GM12878 (cell line): ENCODE data around the gene BICRAL. TPM values are rescaled to one million over a fixed set of nuclear protein-coding genes. Genes with fewer than 3 reads are reported as not detected.
A peak's percentile ranks its signal among the peaks of the same experiment; 100 is the strongest.

Experiments used
- ATAC-seq: fragments of 200-7000 bp; cut with Tn5 transposase; 3 replicates; pipeline ENCODE4 v1.9.1; 2020; ENCODE audit warnings: mild to moderate bottlenecking, moderate library complexity
- BruUV-seq: library from RNA; stranded (reverse); fragments of 400-500 nt; replicated peaks from 2 replicates; lab custom pipeline; 2021; lab: Mats Ljungman, UMichigan
- CTCF ChIA-PET: fragments of 300-600 bp; sonication (Branson Sonifier 250); formaldehyde crosslinking; extraction: SDS; loops from one replicate; lab custom pipeline; 2021; ENCODE audit warnings: inconsistent platforms; lab: Yijun Ruan, JAX
- POLR2A ChIA-PET: fragments of 350-600 bp; formaldehyde crosslinking; extraction: SDS; loops from one replicate; lab custom pipeline; 2021; ENCODE audit warnings: inconsistent platforms; lab: Charles Lee
- RAD21 ChIA-PET: fragments of 300-600 bp; sonication (Branson Sonifier 250); formaldehyde crosslinking; loops from one replicate; lab custom pipeline; 2023; ENCODE audit warnings: antibody characterized with exemption; ENCODE audit not compliant: unreplicated experiment; lab: Charles Lee
- SMC1A ChIA-PET: fragments of 300-600 bp; sonication (Branson Sonifier 250); formaldehyde crosslinking; loops from one replicate; lab custom pipeline; 2023; ENCODE audit not compliant: unreplicated experiment, uncharacterized antibody; lab: Charles Lee
- DNase-seq: peaks from one replicate; pipeline ENCODE4 v3.0.0-alpha.2; 2011; ENCODE audit warnings: low read depth, low spot score
- FAIRE-seq: peaks from 3 replicates; lab custom pipeline; 2011; peaks lifted over from hg19 to GRCh38; lab: Jason Lieb, UNC
- H2AFZ ChIP-seq: 2 replicates; pipeline ENCODE4 v1.6.0; 2011; ENCODE audit warnings: low read depth, low read length, control low read depth; ENCODE audit not compliant: control insufficient read depth
- H3K27ac ChIP-seq: 2 replicates; pipeline ENCODE4 v1.5.1; 2011; ENCODE audit warnings: control low read depth; ENCODE audit not compliant: control insufficient read depth, insufficient read depth
- H3K27me3 ChIP-seq, 2 experiments: replicated peaks in 1 of 2; 2 replicates each; pipeline versions ENCODE4 v1.6.0 to v1.6.1; 2011; ENCODE audit warnings: low read length in 1 of 2; ENCODE audit not compliant: control insufficient read depth in 2 of 2, insufficient read depth in 2 of 2
- H3K36me3 ChIP-seq, 2 experiments: 2 replicates each; pipeline ENCODE4 v1.5.1; 2011; ENCODE audit warnings: low read length in 1 of 2; ENCODE audit not compliant: control insufficient read depth in 2 of 2, insufficient read depth in 2 of 2
- H3K4me1 ChIP-seq: 2 replicates; pipeline ENCODE4 v1.6.1; 2011; ENCODE audit warnings: mild to moderate bottlenecking, low read length, moderate library complexity, mixed read lengths; ENCODE audit not compliant: control insufficient read depth, insufficient read depth
- H3K4me2 ChIP-seq: 2 replicates; pipeline ENCODE4 v1.6.0; 2011; ENCODE audit warnings: control low read depth; ENCODE audit not compliant: control insufficient read depth, insufficient read depth
- H3K4me3 ChIP-seq: fragments of 200-600 bp; sonication (generic); 2 replicates; pipeline ENCODE4 v1.5.1; 2016
- H3K79me2 ChIP-seq: 2 replicates; pipeline ENCODE4 v1.6.0; 2011; ENCODE audit warnings: low read length; ENCODE audit not compliant: control insufficient read depth, insufficient read depth
- H3K9ac ChIP-seq: 2 replicates; pipeline ENCODE4 v1.8.0; 2011; ENCODE audit warnings: low read length, control low read depth, mixed read lengths; ENCODE audit not compliant: control insufficient read depth, insufficient read depth
- H3K9me3 ChIP-seq: replicated peaks from 3 replicates; pipeline ENCODE4 v1.5.1; 2011; ENCODE audit warnings: mild to moderate bottlenecking, low read length; ENCODE audit not compliant: control insufficient read depth, insufficient read depth
- H4K20me1 ChIP-seq: 2 replicates; pipeline ENCODE4 v1.6.0; 2011; ENCODE audit not compliant: control insufficient read depth, insufficient read depth
- EZH2 ChIP-seq: IDR thresholded peaks from 2 replicates; pipeline ENCODE4 v1.6.1; 2012; ENCODE audit warnings: low read depth, mild to moderate bottlenecking, control low read depth, inconsistent platforms, low read length, borderline replicate concordance; ENCODE audit not compliant: control insufficient read depth
- POLR2AphosphoS5 ChIP-seq: IDR thresholded peaks from 2 replicates; pipeline ENCODE4 v1.6.1; 2011; ENCODE audit warnings: mild to moderate bottlenecking, low read length, inconsistent platforms
- TARDBP ChIP-seq: IDR thresholded peaks from 2 replicates; pipeline ENCODE4 v1.6.1; 2016; ENCODE audit warnings: borderline replicate concordance
- TCF3 ChIP-seq: IDR thresholded peaks from 2 replicates; pipeline ENCODE4 v1.6.1; 2012; ENCODE audit warnings: low read depth, mild to moderate bottlenecking, low read length, borderline replicate concordance; ENCODE audit not compliant: insufficient read depth
- WGBS: methylation state at CpG from one replicate; pipeline ENCODE4 v1.1.6; 2016; ENCODE audit warnings: low lambda C conversion rate; ENCODE audit not compliant: insufficient replicate concordance, insufficient coverage; ENCODE audit errors: missing lambda C conversion rate; 5-methylcytosine and 5-hydroxymethylcytosine counted together
- in situ Hi-C: fragments of 300-500 bp; cut with MboI; formaldehyde crosslinking; loops from 9 replicates; pipeline ENCODE4 v1.14.3; 2018; ENCODE audit warnings: mixed read lengths
- intact Hi-C: fragments of 100-400 bp; cut with micrococcal nuclease; formaldehyde crosslinking; loops from one replicate; pipeline ENCODE4 v1.14.2; 2022; ENCODE audit not compliant: unreplicated experiment
- polyA plus RNA-seq, 11 experiments: library from polyadenylated mRNA; depleted of rRNA in 4 of 11; unstranded in 6 of 11; stranded (reverse) in 5 of 11; fragments of >200 nt; fragmentation: Nextera tagmentation in 4 of 11; fragmentation: Illumina TruSeq in 1 of 11; extraction: Ambion mirVana in 4 of 11; extraction: Trizol in 1 of 11; gene quantifications; 1 replicate in 1 of 11; 2 replicates in 10 of 11; pipeline versions ENCODE4 v1.2.1 to v1.2.3, GENCODE V29; 2011 to 2016; ENCODE audit warnings: inconsistent platforms in 2 of 11, missing spikeins in 2 of 11, low read depth in 1 of 11
- total RNA-seq, 4 experiments: library from RNA; depleted of rRNA in 3 of 4; stranded (reverse); fragments of >200 nt in 3 of 4; fragmentation: Illumina TruSeq in 1 of 4; extraction: Trizol in 1 of 4; gene quantifications; 2 replicates each; pipeline versions ENCODE4 v1.2.1 to v1.2.3, GENCODE V29; 2013 to 2021
- TF ChIP-seq, protein P1 (sequence below): fragments of 450-650 bp; formaldehyde crosslinking; IDR thresholded peaks from 2 replicates; pipeline ENCODE4 v1.4.0; 2020; ENCODE audit warnings: mild to moderate bottlenecking, moderate library complexity
- TF ChIP-seq, protein P2 (sequence below): fragments of 450-650 bp; IDR thresholded peaks from 2 replicates; pipeline ENCODE4 v1.6.1; 2016; ENCODE audit warnings: mild to moderate bottlenecking, moderate library complexity, borderline replicate concordance
- TF ChIP-seq, protein P3 (sequence below): fragments of 150-350 bp; IDR thresholded peaks from 2 replicates; pipeline ENCODE4 v1.6.1; 2016; ENCODE audit warnings: low read depth, low read length

BICRAL gene
- total and polyA plus RNA-seq, 10 of the 15 experiments (the other 5 are each of a cell fraction or from before 2014, with no cell fraction given), result 1.9 to 16.6 (median 8.5) TPM

DNA sequence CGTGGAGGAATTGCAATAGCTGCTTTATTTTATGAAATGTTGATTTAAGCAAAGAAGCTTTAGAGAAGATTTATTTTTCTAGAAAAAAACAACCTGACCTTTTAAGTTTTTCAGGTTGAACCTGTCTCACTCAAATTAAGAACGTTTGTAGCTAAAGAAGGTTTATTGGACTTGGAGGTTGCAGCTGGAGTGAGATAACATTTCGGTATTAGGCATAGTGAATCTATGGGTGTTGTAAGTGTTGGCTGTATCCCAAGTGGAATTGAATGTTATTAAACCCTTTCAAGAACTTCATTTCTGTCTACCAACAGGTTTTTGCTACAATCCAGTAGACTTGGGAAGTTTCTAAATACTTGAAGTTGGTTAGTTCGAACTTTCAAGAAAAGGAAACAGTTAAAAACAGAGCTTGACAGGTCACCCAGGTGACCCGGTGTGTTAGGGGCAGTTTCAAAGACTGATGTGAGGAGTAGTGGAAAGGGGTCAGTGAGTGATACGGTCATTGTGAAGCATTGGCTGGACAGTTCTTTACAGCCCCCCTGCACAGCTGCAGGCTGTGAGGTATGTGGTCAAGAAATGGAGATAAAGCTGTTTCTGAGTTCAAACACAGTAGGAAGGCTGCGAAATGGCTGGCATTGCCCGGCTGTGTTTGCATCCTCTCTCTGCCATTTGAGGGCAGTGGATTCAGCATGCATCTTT is 33.5 kb upstream of the BICRAL start:
- Histone ChIP-seq H3K27ac (peak overlapping the region; percentile 15; the same call in 1 of the 2 replicates), H3K36me3 (no peaks in the 10 kb centered on the region), H3K27me3 (no peaks in the 10 kb centered on the region), H3K79me2 (peaks cover 46% of the 10 kb centered on the region), H3K9me3 (no peaks in the 10 kb centered on the region), H2AFZ (no peak overlapping the region; the same call in 1 of the 2 replicates), H3K9ac (peak overlapping the region; percentile 92; the same call in 1 of the 2 replicates), H4K20me1 (no peaks in the 10 kb centered on the region), H3K4me3 (peak overlapping the region; percentile 100; the same call in 1 of the 2 replicates), H3K4me2 (peak overlapping the region; percentile 77), H3K4me1 (peaks cover 10% of the 10 kb centered on the region)
- intact Hi-C loops, result no loop called here
- BruUV-seq, result no TSS peak
- ChIA-PET CTCF (interaction anchor here (0.5 to 3.0 kb wide), 11 partner anchors 9 to 224 kb away, joined by 3 to 25 read pairs (median 3); no protein-coding TSS in a partner anchor), RAD21 (interaction anchor here (0.6 to 7.0 kb wide), 16 partner anchors 11 to 478 kb away, joined by 3 to 227 read pairs (median 4); partner anchors contain the start of genes BICRAL and RPL7L1), SMC1A (interaction anchor here (0.6 to 6.6 kb wide), 24 partner anchors 14 to 1228 kb away, joined by 3 to 92 read pairs (median 4); partner anchors contain the start of gene RPL7L1), POLR2A (interaction anchor here (0.5 to 8.4 kb wide), 19 partner anchors 14 to 755 kb away, joined by 3 to 140 read pairs (median 5); partner anchors contain the start of genes BICRAL and CNPY3)
- no peak for ATAC-seq
- TF ChIP-seq, protein P1, sequence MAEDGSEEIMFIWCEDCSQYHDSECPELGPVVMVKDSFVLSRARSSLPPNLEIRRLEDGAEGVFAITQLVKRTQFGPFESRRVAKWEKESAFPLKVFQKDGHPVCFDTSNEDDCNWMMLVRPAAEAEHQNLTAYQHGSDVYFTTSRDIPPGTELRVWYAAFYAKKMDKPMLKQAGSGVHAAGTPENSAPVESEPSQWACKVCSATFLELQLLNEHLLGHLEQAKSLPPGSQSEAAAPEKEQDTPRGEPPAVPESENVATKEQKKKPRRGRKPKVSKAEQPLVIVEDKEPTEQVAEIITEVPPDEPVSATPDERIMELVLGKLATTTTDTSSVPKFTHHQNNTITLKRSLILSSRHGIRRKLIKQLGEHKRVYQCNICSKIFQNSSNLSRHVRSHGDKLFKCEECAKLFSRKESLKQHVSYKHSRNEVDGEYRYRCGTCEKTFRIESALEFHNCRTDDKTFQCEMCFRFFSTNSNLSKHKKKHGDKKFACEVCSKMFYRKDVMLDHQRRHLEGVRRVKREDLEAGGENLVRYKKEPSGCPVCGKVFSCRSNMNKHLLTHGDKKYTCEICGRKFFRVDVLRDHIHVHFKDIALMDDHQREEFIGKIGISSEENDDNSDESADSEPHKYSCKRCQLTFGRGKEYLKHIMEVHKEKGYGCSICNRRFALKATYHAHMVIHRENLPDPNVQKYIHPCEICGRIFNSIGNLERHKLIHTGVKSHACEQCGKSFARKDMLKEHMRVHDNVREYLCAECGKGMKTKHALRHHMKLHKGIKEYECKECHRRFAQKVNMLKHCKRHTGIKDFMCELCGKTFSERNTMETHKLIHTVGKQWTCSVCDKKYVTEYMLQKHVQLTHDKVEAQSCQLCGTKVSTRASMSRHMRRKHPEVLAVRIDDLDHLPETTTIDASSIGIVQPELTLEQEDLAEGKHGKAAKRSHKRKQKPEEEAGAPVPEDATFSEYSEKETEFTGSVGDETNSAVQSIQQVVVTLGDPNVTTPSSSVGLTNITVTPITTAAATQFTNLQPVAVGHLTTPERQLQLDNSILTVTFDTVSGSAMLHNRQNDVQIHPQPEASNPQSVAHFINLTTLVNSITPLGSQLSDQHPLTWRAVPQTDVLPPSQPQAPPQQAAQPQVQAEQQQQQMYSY (CRISPR knock-in tag), result no peak
- TF ChIP-seq POLR2AphosphoS5, result 0 out of 2 replicates have a peak, but pooled peaks have one; percentile 23
- TF ChIP-seq, protein P2, sequence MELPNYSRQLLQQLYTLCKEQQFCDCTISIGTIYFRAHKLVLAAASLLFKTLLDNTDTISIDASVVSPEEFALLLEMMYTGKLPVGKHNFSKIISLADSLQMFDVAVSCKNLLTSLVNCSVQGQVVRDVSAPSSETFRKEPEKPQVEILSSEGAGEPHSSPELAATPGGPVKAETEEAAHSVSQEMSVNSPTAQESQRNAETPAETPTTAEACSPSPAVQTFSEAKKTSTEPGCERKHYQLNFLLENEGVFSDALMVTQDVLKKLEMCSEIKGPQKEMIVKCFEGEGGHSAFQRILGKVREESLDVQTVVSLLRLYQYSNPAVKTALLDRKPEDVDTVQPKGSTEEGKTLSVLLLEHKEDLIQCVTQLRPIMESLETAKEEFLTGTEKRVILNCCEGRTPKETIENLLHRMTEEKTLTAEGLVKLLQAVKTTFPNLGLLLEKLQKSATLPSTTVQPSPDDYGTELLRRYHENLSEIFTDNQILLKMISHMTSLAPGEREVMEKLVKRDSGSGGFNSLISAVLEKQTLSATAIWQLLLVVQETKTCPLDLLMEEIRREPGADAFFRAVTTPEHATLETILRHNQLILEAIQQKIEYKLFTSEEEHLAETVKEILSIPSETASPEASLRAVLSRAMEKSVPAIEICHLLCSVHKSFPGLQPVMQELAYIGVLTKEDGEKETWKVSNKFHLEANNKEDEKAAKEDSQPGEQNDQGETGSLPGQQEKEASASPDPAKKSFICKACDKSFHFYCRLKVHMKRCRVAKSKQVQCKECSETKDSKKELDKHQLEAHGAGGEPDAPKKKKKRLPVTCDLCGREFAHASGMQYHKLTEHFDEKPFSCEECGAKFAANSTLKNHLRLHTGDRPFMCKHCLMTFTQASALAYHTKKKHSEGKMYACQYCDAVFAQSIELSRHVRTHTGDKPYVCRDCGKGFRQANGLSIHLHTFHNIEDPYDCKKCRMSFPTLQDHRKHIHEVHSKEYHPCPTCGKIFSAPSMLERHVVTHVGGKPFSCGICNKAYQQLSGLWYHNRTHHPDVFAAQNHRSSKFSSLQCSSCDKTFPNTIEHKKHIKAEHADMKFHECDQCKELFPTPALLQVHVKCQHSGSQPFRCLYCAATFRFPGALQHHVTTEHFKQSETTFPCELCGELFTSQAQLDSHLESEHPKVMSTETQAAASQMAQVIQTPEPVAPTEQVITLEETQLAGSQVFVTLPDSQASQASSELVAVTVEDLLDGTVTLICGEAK, result no peak
- TF ChIP-seq, protein P3, sequence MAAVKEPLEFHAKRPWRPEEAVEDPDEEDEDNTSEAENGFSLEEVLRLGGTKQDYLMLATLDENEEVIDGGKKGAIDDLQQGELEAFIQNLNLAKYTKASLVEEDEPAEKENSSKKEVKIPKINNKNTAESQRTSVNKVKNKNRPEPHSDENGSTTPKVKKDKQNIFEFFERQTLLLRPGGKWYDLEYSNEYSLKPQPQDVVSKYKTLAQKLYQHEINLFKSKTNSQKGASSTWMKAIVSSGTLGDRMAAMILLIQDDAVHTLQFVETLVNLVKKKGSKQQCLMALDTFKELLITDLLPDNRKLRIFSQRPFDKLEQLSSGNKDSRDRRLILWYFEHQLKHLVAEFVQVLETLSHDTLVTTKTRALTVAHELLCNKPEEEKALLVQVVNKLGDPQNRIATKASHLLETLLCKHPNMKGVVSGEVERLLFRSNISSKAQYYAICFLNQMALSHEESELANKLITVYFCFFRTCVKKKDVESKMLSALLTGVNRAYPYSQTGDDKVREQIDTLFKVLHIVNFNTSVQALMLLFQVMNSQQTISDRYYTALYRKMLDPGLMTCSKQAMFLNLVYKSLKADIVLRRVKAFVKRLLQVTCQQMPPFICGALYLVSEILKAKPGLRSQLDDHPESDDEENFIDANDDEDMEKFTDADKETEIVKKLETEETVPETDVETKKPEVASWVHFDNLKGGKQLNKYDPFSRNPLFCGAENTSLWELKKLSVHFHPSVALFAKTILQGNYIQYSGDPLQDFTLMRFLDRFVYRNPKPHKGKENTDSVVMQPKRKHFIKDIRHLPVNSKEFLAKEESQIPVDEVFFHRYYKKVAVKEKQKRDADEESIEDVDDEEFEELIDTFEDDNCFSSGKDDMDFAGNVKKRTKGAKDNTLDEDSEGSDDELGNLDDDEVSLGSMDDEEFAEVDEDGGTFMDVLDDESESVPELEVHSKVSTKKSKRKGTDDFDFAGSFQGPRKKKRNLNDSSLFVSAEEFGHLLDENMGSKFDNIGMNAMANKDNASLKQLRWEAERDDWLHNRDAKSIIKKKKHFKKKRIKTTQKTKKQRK, result no peak
- TF ChIP-seq TCF3, result no peak
- no peak for TF ChIP-seq EZH2
- TF ChIP-seq TARDBP, result no peak
- FAIRE-seq, result peak; percentile 31
- in situ Hi-C loops, result no loop called here
- 44% methylated on average over 8 of the region's 8 CpGs for WGBS
- DNase-seq, result no peak
